WTC11 (cell line): ENCODE measurements around the gene PLAAT3. TPM values are rescaled to one million over a fixed set of nuclear protein-coding genes. Genes with fewer than 3 reads are reported as not detected.

Source experiments
- ATAC-seq: fragments of 200-7000 bp; cut with Tn5 transposase; 2 replicates; pipeline ENCODE4 v1.10.0; 2021; ENCODE audit warnings: mild to moderate bottlenecking, moderate library complexity
- CTCF ChIA-PET: fragments of 300-600 bp; sonication (Branson Sonifier 250); formaldehyde crosslinking; loops from one replicate; lab custom pipeline; 2021; ENCODE audit warnings: antibody characterized with exemption; lab: Charles Lee
- POLR2A ChIA-PET: fragments of 350-600 bp; sonication (Branson Sonifier 250); formaldehyde crosslinking; loops from one replicate; lab custom pipeline; 2021; ENCODE audit warnings: antibody characterized with exemption; lab: Charles Lee
- DNase-seq: peaks from one replicate; pipeline ENCODE4 v3.0.0; 2021; ENCODE audit warnings: low spot score
- H3K27ac Mint-ChIP-seq: 2 replicates; pipeline ENCODE4 v1.8.0; 2021; ENCODE audit warnings: mixed read lengths
- H3K27me3 Mint-ChIP-seq: 2 replicates; pipeline ENCODE4 v1.8.0; 2021; ENCODE audit warnings: low read depth, mild to moderate bottlenecking, moderate library complexity, mixed read lengths
- H3K36me3 Mint-ChIP-seq: 2 replicates; pipeline ENCODE4 v1.8.0; 2021; ENCODE audit warnings: mixed read lengths
- H3K4me1 Mint-ChIP-seq: 2 replicates; pipeline ENCODE4 v1.8.0; 2022; ENCODE audit warnings: mixed read lengths
- H3K4me3 Mint-ChIP-seq: 2 replicates; pipeline ENCODE4 v1.8.0; 2021; ENCODE audit warnings: mild to moderate bottlenecking, moderate library complexity, mixed read lengths
- H3K9me3 Mint-ChIP-seq: 2 replicates; pipeline ENCODE4 v1.8.0; 2021; ENCODE audit warnings: mixed read lengths
- AFF4 ChIP-seq: sonication (generic); formaldehyde crosslinking; IDR thresholded peaks from 2 replicates; pipeline ENCODE4 v1.8.1; 2023; ENCODE audit warnings: mild to moderate bottlenecking, missing genetic modification reagents, borderline replicate concordance
- ATF6 ChIP-seq: sonication (generic); formaldehyde crosslinking; IDR thresholded peaks from 2 replicates; pipeline ENCODE4 v1.8.1; 2023; ENCODE audit warnings: mild to moderate bottlenecking, missing genetic modification reagents
- EMX1 ChIP-seq: fragments of 250-450 bp; sonication (Bioruptor Pico); IDR thresholded peaks from 2 replicates; pipeline ENCODE4 v1.8.0; 2021; ENCODE audit warnings: mild to moderate bottlenecking
- GTF2I ChIP-seq: fragments of 250-450 bp; sonication (Bioruptor Pico); conservative IDR thresholded peaks from 2 replicates; pipeline ENCODE4 v1.4.0; 2021; ENCODE audit warnings: mild to moderate bottlenecking
- KAT7 ChIP-seq: sonication (generic); formaldehyde crosslinking; IDR thresholded peaks from 2 replicates; pipeline ENCODE4 v1.8.1; 2023; ENCODE audit warnings: missing genetic modification reagents, mild to moderate bottlenecking, borderline replicate concordance
- MXD4 ChIP-seq: fragments of 250-450 bp; sonication (Bioruptor Pico); IDR thresholded peaks from 2 replicates; pipeline ENCODE4 v1.8.0; 2021; ENCODE audit warnings: mild to moderate bottlenecking, moderate library complexity, borderline replicate concordance
- OVOL2 ChIP-seq: fragments of 250-450 bp; sonication (Bioruptor Pico); IDR thresholded peaks from 2 replicates; pipeline ENCODE4 v1.9.0; 2021; ENCODE audit warnings: mild to moderate bottlenecking, borderline replicate concordance
- SOX15 ChIP-seq: fragments of 250-450 bp; sonication (Bioruptor Pico); IDR thresholded peaks from 2 replicates; pipeline ENCODE4 v1.9.0; 2021; ENCODE audit warnings: mild to moderate bottlenecking
- USF1 ChIP-seq: sonication (generic); formaldehyde crosslinking; IDR thresholded peaks from 2 replicates; pipeline ENCODE4 v1.8.0; 2022; ENCODE audit warnings: mild to moderate bottlenecking, missing genetic modification reagents
- ZNF138 ChIP-seq: sonication (generic); formaldehyde crosslinking; conservative IDR thresholded peaks from 2 replicates; pipeline ENCODE4 v1.8.1; 2022; ENCODE audit warnings: mild to moderate bottlenecking, moderate library complexity, missing genetic modification reagents
- ZNF671 ChIP-seq: fragments of 250-450 bp; sonication (Bioruptor Pico); IDR thresholded peaks from 2 replicates; pipeline ENCODE4 v1.8.0; 2021; ENCODE audit warnings: mild to moderate bottlenecking
- total RNA-seq: library from RNA; stranded (reverse); gene quantifications from 3 replicates; pipeline ENCODE4 v1.2.3, GENCODE V29; 2021
- TF ChIP-seq, protein P1 (sequence below): sonication (generic); formaldehyde crosslinking; IDR thresholded peaks from 2 replicates; pipeline ENCODE4 v1.8.1; 2022; ENCODE audit warnings: missing genetic modification reagents, borderline replicate concordance
- TF ChIP-seq, protein P2 (sequence below): fragments of 250-450 bp; sonication (Bioruptor Pico); IDR thresholded peaks from 2 replicates; pipeline ENCODE4 v2.1.2; 2022; ENCODE audit warnings: mild to moderate bottlenecking, moderate library complexity

The PLAAT3 gene
- total RNA-seq, 1 experiment from 2014 or later, result 160 TPM

DNA sequence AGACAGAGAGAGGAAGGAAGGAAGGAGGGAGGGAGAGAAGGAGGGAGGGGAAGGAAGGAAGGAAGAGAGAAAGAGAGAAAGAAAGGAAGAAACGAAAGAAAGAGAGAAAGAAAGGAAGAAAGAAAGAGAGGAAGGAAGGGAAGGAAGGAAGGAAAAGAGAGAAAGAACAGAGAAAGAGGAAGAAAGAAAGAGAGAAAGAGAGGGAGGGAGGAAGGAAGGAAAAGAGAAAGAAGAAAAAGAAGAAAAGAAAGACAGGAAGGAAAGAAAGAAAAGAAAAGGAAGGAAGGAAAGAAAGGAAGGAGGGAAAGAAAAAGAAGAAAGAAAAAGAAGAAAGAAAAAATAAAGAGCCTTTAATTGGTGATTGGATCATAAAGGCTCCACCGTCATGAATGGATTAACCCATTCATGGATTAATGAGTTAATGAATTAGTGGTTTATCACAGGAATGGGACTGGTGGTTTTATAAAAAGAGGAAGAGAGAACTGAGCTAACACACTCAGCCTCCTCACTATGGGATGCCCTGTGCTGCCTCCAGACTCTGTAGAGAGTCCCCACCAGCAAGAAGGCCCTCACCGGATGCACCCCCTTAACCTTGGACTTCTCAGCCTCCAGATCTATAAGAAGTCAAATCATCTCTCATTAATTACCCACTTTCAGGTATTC is 42.1 kb downstream of the PLAAT3 start:
- 0 out of 2 replicates have a peak, but pooled peaks cover 3% of the 10 kb centered on the region for H3K9me3 Mint-ChIP-seq
- POLR2A ChIA-PET, result no interaction called here
- no peaks in the 10 kb centered on the region for H3K27me3 Mint-ChIP-seq
- no peak overlapping the region for H3K4me3 Mint-ChIP-seq
- H3K4me1 Mint-ChIP-seq, result peaks cover 33% of the 10 kb centered on the region
- no peak for DNase-seq
- H3K27ac Mint-ChIP-seq, result no peak overlapping the region
- peaks cover 38% of the 10 kb centered on the region for H3K36me3 Mint-ChIP-seq
- TF ChIP-seq AFF4 (no peak), ZNF138 (CRISPR knock-in tag) (no peak), SOX15 (CRISPR knock-in tag) (no peak), GTF2I (CRISPR knock-in tag) (no peak)
- TF ChIP-seq, protein P1, sequence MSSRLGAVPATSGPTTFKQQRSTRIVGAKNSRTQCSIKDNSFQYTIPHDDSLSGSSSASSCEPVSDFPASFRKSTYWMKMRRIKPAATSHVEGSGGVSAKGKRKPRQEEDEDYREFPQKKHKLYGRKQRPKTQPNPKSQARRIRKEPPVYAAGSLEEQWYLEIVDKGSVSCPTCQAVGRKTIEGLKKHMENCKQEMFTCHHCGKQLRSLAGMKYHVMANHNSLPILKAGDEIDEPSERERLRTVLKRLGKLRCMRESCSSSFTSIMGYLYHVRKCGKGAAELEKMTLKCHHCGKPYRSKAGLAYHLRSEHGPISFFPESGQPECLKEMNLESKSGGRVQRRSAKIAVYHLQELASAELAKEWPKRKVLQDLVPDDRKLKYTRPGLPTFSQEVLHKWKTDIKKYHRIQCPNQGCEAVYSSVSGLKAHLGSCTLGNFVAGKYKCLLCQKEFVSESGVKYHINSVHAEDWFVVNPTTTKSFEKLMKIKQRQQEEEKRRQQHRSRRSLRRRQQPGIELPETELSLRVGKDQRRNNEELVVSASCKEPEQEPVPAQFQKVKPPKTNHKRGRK (CRISPR knock-in tag), result peak; percentile 77; the same call in 1 of the 2 replicates
- no peak for ATAC-seq
- CTCF ChIA-PET, result interaction anchor here (1.9 kb wide), 1 partner anchor 21 kb away, joined by 6 read pairs; no protein-coding TSS in a partner anchor

DNA sequence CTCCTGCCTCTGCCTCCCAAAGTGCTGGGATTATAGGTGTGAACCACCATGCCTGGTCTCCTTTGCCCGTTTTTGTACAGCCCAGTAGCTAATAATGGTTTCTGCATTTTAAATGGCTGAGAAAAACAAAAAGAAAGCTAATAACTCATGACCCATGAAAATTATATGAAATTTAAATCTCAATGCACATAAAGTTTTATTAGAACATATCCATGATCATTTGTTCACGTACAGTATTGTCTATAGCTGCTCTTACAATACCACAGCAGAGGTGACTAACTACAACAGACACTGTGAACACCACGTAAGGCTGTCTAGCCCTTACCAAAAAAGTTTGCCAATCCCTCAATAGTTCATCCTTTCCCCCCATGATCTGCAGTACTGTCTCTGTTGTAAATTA is 44.7 kb downstream of the PLAAT3 start:
- ATAC-seq (no peak), DNase-seq (no peak)
- ChIA-PET CTCF (no interaction called here), POLR2A (interaction anchor here (0.6 kb wide), 1 partner anchor 8 kb away, joined by 3 read pairs; no protein-coding TSS in a partner anchor)
- Mint-ChIP-seq H3K4me3 (no peak overlapping the region), H3K9me3 (peaks cover 8% of the 10 kb centered on the region; the same call in 1 of the 2 replicates), H3K27me3 (no peaks in the 10 kb centered on the region), H3K4me1 (peaks cover 36% of the 10 kb centered on the region), H3K36me3 (peaks cover 15% of the 10 kb centered on the region), H3K27ac (no peak overlapping the region)
- no peak for TF ChIP-seq ATF6 (CRISPR knock-in tag)
- TF ChIP-seq EMX1, result no peak
- TF ChIP-seq ZNF671 (CRISPR knock-in tag), result no peak
- TF ChIP-seq, protein P2, sequence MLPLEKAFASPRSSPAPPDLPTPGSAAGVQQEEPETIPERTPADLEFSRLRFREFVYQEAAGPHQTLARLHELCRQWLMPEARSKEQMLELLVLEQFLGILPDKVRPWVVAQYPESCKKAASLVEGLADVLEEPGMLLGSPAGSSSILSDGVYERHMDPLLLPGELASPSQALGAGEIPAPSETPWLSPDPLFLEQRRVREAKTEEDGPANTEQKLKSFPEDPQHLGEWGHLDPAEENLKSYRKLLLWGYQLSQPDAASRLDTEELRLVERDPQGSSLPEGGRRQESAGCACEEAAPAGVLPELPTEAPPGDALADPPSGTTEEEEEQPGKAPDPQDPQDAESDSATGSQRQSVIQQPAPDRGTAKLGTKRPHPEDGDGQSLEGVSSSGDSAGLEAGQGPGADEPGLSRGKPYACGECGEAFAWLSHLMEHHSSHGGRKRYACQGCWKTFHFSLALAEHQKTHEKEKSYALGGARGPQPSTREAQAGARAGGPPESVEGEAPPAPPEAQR (CRISPR knock-in tag), result no peak

DNA sequence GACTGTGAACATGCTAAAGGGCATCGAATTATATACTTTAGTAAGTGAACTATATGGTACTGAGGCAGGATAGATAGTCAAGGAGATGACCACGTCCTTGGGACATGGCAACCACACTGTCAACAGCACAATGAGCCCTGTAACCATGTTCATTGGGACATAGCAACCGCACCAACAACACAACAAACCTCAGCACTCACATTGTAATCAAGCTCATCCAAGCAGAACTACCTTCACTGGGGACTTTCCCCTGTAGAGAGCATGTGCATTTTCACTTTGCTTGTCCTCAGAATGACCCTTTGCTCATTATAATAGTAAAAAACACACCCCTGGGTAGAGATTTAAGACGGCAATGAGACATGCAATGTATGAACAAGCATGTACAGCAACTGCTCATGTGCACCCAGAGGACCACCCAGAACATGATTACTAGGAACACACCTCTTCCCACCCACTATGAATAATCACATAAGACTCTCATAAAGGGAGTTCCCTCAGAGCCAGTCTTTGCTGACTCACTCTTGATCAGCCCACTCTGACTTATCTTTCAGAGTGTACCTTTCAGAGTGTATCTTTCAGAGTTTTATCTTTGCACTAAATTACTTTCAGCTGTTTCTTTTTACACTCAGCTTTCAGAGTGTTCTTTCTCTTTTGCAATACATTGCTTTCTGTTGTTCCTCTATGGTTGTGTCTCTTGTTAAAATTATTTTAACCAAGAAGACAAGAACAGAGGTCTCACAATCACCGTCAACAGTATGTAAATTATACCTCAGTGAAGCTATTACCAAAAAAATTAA is 47.0 kb downstream of the PLAAT3 start:
- no peak for DNase-seq

More for the DNA sequence above, 47.0 kb downstream of the PLAAT3 start:
- H3K4me3 Mint-ChIP-seq, result no peak overlapping the region
- POLR2A ChIA-PET, result no interaction called here
- peaks cover 4% of the 10 kb centered on the region; the same call in 1 of the 2 replicates for H3K9me3 Mint-ChIP-seq
- ATAC-seq, result peak; percentile 58
- CTCF ChIA-PET, result no interaction called here
- no peak for TF ChIP-seq KAT7 (CRISPR knock-in tag)
- no peak for TF ChIP-seq USF1
- no peak for TF ChIP-seq OVOL2
- no peak for TF ChIP-seq MXD4 (CRISPR knock-in tag)
- no peaks in the 10 kb centered on the region for H3K36me3 Mint-ChIP-seq
- H3K27me3 Mint-ChIP-seq, result no peaks in the 10 kb centered on the region; the same call in 1 of the 2 replicates
- H3K27ac Mint-ChIP-seq, result peak overlapping the region; percentile 51
- H3K4me1 Mint-ChIP-seq, result peaks cover 32% of the 10 kb centered on the region
